Measurements from ENCODE around the gene BRCA2. TPM values are rescaled to one million over a fixed set of nuclear protein-coding genes. Genes with fewer than 3 reads are reported as not detected.

The BRCA2 gene
- total and polyA plus RNA-seq, 2 experiments from 2014 or later = 28.6 to 38.7 TPM

- no peak overlapping the region for H2AFZ ChIP-seq
- H3K27me3 ChIP-seq (ENCODE audit: insufficient read depth) = no peaks in the 10 kb centered on the region
- peaks cover 3% of the 10 kb centered on the region for H3K27me3 Mint-ChIP-seq (ENCODE audit: insufficient read depth, low read depth, poor library complexity)
- no peak overlapping the region for H3K27ac Mint-ChIP-seq
- no peaks in the 10 kb centered on the region; the same call in 1 of the 2 replicates for H3K36me3 ChIP-seq (ENCODE audit: insufficient read depth)
- no peak for TF ChIP-seq ZNF331 (CRISPR knock-in tag; IDR thresholded peaks at IDR 0.05; ENCODE audit: low read depth)
- no peak for TF ChIP-seq EZH2phosphoT487 (IDR thresholded peaks at IDR 0.05; ENCODE audit: unreplicated experiment)
- no peak for TF ChIP-seq CTCF (conservative IDR thresholded peaks at IDR 0.05; ENCODE audit: low read depth in 2 of 2)
- no peak for TF ChIP-seq JUNB (IDR thresholded peaks at IDR 0.05; ENCODE audit: unreplicated experiment)
- TF ChIP-seq, protein P1, sequence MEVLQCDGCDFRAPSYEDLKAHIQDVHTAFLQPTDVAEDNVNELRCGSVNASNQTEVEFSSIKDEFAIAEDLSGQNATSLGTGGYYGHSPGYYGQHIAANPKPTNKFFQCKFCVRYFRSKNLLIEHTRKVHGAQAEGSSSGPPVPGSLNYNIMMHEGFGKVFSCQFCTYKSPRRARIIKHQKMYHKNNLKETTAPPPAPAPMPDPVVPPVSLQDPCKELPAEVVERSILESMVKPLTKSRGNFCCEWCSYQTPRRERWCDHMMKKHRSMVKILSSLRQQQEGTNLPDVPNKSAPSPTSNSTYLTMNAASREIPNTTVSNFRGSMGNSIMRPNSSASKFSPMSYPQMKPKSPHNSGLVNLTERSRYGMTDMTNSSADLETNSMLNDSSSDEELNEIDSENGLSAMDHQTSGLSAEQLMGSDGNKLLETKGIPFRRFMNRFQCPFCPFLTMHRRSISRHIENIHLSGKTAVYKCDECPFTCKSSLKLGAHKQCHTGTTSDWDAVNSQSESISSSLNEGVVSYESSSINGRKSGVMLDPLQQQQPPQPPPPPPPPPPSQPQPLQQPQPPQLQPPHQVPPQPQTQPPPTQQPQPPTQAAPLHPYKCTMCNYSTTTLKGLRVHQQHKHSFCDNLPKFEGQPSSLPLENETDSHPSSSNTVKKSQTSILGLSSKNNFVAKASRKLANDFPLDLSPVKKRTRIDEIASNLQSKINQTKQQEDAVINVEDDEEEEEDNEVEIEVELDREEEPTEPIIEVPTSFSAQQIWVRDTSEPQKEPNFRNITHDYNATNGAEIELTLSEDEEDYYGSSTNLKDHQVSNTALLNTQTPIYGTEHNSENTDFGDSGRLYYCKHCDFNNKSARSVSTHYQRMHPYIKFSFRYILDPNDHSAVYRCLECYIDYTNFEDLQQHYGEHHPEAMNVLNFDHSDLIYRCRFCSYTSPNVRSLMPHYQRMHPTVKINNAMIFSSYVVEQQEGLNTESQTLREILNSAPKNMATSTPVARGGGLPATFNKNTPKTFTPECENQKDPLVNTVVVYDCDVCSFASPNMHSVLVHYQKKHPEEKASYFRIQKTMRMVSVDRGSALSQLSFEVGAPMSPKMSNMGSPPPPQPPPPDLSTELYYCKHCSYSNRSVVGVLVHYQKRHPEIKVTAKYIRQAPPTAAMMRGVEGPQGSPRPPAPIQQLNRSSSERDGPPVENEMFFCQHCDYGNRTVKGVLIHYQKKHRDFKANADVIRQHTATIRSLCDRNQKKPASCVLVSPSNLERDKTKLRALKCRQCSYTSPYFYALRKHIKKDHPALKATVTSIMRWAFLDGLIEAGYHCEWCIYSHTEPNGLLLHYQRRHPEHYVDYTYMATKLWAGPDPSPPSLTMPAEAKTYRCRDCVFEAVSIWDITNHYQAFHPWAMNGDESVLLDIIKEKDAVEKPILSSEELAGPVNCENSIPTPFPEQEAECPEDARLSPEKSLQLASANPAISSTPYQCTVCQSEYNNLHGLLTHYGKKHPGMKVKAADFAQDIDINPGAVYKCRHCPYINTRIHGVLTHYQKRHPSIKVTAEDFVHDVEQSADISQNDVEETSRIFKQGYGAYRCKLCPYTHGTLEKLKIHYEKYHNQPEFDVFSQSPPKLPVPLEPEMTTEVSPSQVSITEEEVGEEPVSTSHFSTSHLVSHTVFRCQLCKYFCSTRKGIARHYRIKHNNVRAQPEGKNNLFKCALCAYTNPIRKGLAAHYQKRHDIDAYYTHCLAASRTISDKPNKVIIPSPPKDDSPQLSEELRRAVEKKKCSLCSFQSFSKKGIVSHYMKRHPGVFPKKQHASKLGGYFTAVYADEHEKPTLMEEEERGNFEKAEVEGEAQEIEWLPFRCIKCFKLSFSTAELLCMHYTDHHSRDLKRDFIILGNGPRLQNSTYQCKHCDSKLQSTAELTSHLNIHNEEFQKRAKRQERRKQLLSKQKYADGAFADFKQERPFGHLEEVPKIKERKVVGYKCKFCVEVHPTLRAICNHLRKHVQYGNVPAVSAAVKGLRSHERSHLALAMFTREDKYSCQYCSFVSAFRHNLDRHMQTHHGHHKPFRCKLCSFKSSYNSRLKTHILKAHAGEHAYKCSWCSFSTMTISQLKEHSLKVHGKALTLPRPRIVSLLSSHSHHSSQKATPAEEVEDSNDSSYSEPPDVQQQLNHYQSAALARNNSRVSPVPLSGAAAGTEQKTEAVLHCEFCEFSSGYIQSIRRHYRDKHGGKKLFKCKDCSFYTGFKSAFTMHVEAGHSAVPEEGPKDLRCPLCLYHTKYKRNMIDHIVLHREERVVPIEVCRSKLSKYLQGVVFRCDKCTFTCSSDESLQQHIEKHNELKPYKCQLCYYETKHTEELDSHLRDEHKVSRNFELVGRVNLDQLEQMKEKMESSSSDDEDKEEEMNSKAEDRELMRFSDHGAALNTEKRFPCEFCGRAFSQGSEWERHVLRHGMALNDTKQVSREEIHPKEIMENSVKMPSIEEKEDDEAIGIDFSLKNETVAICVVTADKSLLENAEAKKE (CRISPR knock-in tag; IDR thresholded peaks at IDR 0.05) = no peak
- no peak for TF ChIP-seq EZH2 (IDR thresholded peaks at IDR 0.05; ENCODE audit: low read depth, unreplicated experiment)
- no peaks in the 10 kb centered on the region for H3K9me2 ChIP-seq (ENCODE audit: insufficient read depth)
- no peak for DNase-seq (ENCODE audit: low spot score)
- no peak overlapping the region for H3K27ac ChIP-seq (ENCODE audit: low read depth)
- no peak for ATAC-seq
- no peaks in the 10 kb centered on the region for H3K79me2 ChIP-seq (replicated peaks; ENCODE audit: insufficient read depth)
- no peak overlapping the region for H3K4me3 ChIP-seq
- H3K4me2 ChIP-seq = no peak overlapping the region
- no peaks in the 10 kb centered on the region for H4K20me1 ChIP-seq (replicated peaks; ENCODE audit: insufficient read depth)
- peaks cover 40% of the 10 kb centered on the region; the same call in 2 of the 3 replicates for H3K9me3 Mint-ChIP-seq
- H3F3A ChIP-seq (replicated peaks; ENCODE audit: low read depth) = no peaks in the 10 kb centered on the region
- peaks cover 5% of the 10 kb centered on the region; the same call in 2 of the 3 replicates for H3K4me1 Mint-ChIP-seq
- H3K36me3 Mint-ChIP-seq (ENCODE audit: low read depth) = peaks cover 56% of the 10 kb centered on the region
- no peak overlapping the region for H3K4me3 Mint-ChIP-seq
- H3K4me1 ChIP-seq (ENCODE audit: insufficient read depth) = 0 out of 2 replicates have a peak, but pooled peaks cover 8% of the 10 kb centered on the region
Measured at GRCh38 chr13:32340914-32341313, 25.6 kb downstream of the BRCA2 start.
